ENCODE measurements around the gene ROBO1. TPM values are rescaled to one million over a fixed set of nuclear protein-coding genes. Genes with fewer than 3 reads are reported as not detected.
"Not testable (repeated sequence)": the region's sequence is repeated elsewhere in the genome, so short reads cannot be mapped to it uniquely, and the experiment has no call there.

ROBO1 gene
- polyA plus RNA-seq, 4 donors, result 0.81 to 12.2 (median 2.6) TPM

DNA sequence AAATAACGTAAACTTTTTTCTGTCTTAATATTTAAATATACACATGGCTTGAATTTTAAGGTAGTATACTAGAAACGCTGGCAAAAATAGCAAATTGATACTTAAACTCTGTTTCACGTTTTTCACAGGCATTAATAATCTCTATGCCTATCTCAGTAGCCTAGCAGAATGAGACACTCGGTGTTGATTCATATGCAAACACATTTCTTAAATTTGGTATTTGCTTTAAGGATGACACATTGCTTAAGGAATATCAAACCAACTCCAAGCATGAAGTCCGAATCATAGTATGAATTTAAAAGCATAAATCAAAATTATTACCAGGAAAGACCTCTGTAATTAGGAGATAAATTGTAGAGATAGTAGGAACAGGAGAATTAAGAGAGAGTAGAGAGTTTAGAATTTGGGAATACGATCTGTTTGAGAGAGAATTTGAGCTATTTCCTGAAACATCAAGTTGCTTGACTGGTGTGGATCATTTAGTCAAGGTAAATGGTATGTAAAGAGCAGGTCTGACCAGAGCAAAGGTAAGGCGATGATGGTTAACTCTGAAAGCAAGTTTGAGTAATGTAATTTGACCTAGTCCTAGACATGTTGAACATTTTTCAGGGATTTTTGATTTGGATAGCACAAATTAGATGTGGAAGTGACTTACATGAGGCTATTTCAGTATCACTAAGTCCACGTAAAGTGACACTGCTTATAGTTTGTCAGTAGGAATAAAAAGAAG is 236.1 kb downstream of the ROBO1 start:
- Histone ChIP-seq H3K9me3 (ENCODE audit: control insufficient read depth in 2 of 2, insufficient read depth in 1 of 2, low read depth in 1 of 2, low read length in 1 of 2) (no peaks in the 10 kb centered on the region), H3K36me3 (ENCODE audit: control insufficient read depth in 3 of 3, insufficient read depth in 2 of 3, low read depth in 1 of 3, low read length in 3 of 3) (no peaks in the 10 kb centered on the region), H3K27me3 (ENCODE audit: control insufficient read depth in 3 of 3, insufficient read depth in 3 of 3, low read length in 3 of 3) (no peaks in the 10 kb centered on the region), H3K4me3 (ENCODE audit: low read depth in 1 of 3, low read length in 3 of 3) (no peak overlapping the region), H3K27ac (ENCODE audit: low read depth in 1 of 3, low read length in 2 of 3) (no peak overlapping the region), H3K4me1 (ENCODE audit: control insufficient read depth in 3 of 3, insufficient read depth in 2 of 3, low read depth in 1 of 3, low read length in 2 of 3) (no peaks in the 10 kb centered on the region)
- DNase-seq (no peak), FAIRE-seq (no peak)
- 60 to 81% (median 73%) methylated on average over 8 of the region's 8 CpGs for WGBS, 3 donors

DNA sequence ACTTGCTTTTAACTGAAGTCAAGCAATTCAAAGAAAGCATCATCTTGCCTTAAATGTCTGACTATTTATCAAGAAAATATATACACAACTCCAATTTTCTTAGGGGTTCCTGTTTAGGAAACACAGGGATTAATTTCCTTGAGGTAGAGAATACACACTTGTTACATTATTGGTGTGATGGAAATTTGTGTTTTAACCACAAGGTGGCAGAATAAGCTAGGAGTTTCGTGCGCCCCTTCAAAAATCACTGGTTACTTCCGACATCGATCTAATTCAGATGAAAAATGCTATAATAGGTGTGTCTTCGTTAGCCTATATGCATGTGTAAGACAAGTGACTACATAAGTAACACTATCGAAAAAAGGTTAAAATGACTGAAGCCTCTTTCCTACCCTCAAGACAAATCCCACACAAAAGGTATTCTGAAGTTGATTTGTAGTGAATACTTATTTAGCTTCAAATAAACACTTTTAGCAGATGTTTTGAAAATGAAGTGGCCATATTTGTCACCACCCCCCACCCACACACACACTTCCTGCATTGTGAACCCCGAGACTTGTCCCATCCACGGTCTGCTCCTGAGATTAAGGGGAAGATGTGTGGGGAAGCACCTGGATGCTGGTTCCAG is 246.5 kb downstream of the ROBO1 start:
- FAIRE-seq (no peak), DNase-seq (peak; percentile 37 to 64)
- WGBS, 3 donors, result 2 to 7% (median 2%) methylated on average over 8 of the region's 8 CpGs
- Histone ChIP-seq H3K27me3 (ENCODE audit: control insufficient read depth in 3 of 3, insufficient read depth in 3 of 3, low read length in 3 of 3) (no peaks in the 10 kb centered on the region), H3K9me3 (ENCODE audit: control insufficient read depth in 2 of 2, insufficient read depth in 1 of 2, low read depth in 1 of 2, low read length in 1 of 2) (no peaks in the 10 kb centered on the region), H3K4me1 (ENCODE audit: control insufficient read depth in 3 of 3, insufficient read depth in 2 of 3, low read depth in 1 of 3, low read length in 2 of 3) (no peaks in the 10 kb centered on the region), H3K27ac (ENCODE audit: low read depth in 1 of 3, low read length in 2 of 3) (no peak overlapping the region), H3K36me3 (ENCODE audit: control insufficient read depth in 3 of 3, insufficient read depth in 2 of 3, low read depth in 1 of 3, low read length in 3 of 3) (no peaks in the 10 kb centered on the region), H3K4me3 (ENCODE audit: low read depth in 1 of 3, low read length in 3 of 3) (no peak overlapping the region)

DNA sequence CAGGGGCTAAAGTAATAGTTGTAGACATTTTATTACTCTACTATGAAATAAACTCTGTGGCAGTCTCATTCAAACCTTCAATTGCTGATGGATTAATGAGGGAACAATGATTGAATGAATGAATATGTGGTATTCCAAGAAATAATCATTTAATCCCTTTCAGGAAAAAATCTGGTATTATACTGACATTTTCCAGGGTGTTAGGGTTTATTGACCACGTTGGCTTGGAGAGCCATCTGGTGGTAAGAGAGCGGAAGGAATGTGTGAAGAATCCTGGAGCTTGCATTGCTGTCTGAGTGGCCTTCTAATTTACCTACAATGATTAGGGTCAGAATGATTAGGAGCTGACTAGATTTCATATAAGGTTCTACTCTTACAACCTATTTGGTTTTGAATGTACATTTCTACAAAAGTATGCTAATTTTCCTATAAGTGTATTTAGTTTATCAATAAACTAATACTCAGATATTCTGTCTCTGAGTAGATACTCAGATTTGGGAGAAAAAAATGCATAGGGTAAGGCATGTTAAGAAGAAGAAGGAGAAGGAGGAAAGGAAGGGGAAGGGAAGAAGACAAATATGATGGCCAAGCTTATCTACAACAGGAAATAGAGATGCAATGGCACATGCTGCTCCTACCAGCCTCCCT is 249.9 kb downstream of the ROBO1 start:
- Histone ChIP-seq H3K4me1 (ENCODE audit: control insufficient read depth in 3 of 3, insufficient read depth in 2 of 3, low read depth in 1 of 3, low read length in 2 of 3) (no peaks in the 10 kb centered on the region), H3K27ac (ENCODE audit: low read depth in 1 of 3, low read length in 2 of 3) (no peak overlapping the region), H3K36me3 (ENCODE audit: control insufficient read depth in 3 of 3, insufficient read depth in 2 of 3, low read depth in 1 of 3, low read length in 3 of 3) (no peaks in the 10 kb centered on the region), H3K9me3 (ENCODE audit: control insufficient read depth in 2 of 2, insufficient read depth in 1 of 2, low read depth in 1 of 2, low read length in 1 of 2) (no peaks in the 10 kb centered on the region), H3K27me3 (ENCODE audit: control insufficient read depth in 3 of 3, insufficient read depth in 3 of 3, low read length in 3 of 3) (no peaks in the 10 kb centered on the region), H3K4me3 (ENCODE audit: low read depth in 1 of 3, low read length in 3 of 3) (no peak overlapping the region)
- FAIRE-seq, result no peak
- WGBS, 3 donors, result 7 to 22% (median 17%) methylated on average over 2 of the region's 2 CpGs
- peak; percentile 21 to 42 for DNase-seq

DNA sequence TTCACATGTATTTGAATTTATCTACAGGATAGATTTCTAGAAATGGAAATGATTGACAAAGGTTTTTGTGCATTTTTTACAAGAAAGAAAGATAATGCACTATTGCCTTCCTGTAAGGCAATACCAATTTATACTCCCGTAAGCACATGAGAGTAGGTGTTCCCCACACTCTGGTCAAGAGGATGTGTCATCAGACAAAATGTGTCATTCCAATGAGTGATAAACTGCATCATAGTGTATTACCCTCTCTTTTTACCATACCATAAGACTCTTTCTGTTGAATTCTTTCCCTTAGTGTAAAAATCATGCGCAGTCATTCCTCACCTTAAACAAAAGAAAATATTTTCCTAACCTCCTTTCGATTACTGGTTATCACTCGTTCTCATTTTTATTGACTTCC is 251.0 kb downstream of the ROBO1 start:
- FAIRE-seq (no peak), DNase-seq (no peak)
- H3K4me1 ChIP-seq (ENCODE audit: control insufficient read depth in 3 of 3, insufficient read depth in 2 of 3, low read depth in 1 of 3, low read length in 2 of 3), result no peaks in the 10 kb centered on the region
- H3K4me3 ChIP-seq (ENCODE audit: low read depth in 1 of 3, low read length in 3 of 3), result no peak overlapping the region
- no peaks in the 10 kb centered on the region for H3K36me3 ChIP-seq (ENCODE audit: control insufficient read depth in 3 of 3, insufficient read depth in 2 of 3, low read depth in 1 of 3, low read length in 3 of 3)
- no peaks in the 10 kb centered on the region for H3K27me3 ChIP-seq (ENCODE audit: control insufficient read depth in 3 of 3, insufficient read depth in 3 of 3, low read length in 3 of 3)
- no peak overlapping the region for H3K27ac ChIP-seq (ENCODE audit: low read depth in 1 of 3, low read length in 2 of 3)
- no peaks in the 10 kb centered on the region for H3K9me3 ChIP-seq (ENCODE audit: control insufficient read depth in 2 of 2, insufficient read depth in 1 of 2, low read depth in 1 of 2, low read length in 1 of 2)
- WGBS, 3 donors, result 76 to 79% (median 76%) methylated on average over 4 of the region's 4 CpGs

DNA sequence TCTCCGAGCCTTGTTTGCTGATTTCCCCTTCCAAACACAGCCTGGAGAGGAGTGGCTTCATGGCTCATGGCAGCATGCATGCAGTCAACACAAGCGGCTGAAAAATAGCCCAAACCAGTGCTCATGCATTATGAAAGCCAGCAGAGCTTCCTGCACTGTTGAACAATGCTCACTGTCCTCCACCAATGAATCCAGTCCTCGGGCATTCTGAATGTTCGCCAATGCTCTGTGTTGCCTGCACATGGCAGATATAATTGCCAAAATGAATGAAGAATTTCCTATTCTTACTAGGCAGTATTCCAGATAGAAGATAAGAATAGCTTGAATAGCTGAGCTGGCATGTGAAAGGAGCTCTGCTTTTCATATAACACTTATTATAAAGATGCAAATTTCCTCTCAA is 252.7 kb downstream of the ROBO1 start:
- Histone ChIP-seq H3K27ac (ENCODE audit: low read depth in 1 of 3, low read length in 2 of 3) (no peak overlapping the region), H3K4me3 (ENCODE audit: low read depth in 1 of 3, low read length in 3 of 3) (no peak overlapping the region), H3K4me1 (ENCODE audit: control insufficient read depth in 3 of 3, insufficient read depth in 2 of 3, low read depth in 1 of 3, low read length in 2 of 3) (no peaks in the 10 kb centered on the region), H3K9me3 (ENCODE audit: control insufficient read depth in 2 of 2, insufficient read depth in 1 of 2, low read depth in 1 of 2, low read length in 1 of 2) (no peaks in the 10 kb centered on the region), H3K36me3 (ENCODE audit: control insufficient read depth in 3 of 3, insufficient read depth in 2 of 3, low read depth in 1 of 3, low read length in 3 of 3) (no peaks in the 10 kb centered on the region), H3K27me3 (ENCODE audit: control insufficient read depth in 3 of 3, insufficient read depth in 3 of 3, low read length in 3 of 3) (no peaks in the 10 kb centered on the region)
- FAIRE-seq, result no peak
- 46 to 71% (median 63%) methylated on average over 4 of the region's 4 CpGs for WGBS, 3 donors
- no peak for DNase-seq

DNA sequence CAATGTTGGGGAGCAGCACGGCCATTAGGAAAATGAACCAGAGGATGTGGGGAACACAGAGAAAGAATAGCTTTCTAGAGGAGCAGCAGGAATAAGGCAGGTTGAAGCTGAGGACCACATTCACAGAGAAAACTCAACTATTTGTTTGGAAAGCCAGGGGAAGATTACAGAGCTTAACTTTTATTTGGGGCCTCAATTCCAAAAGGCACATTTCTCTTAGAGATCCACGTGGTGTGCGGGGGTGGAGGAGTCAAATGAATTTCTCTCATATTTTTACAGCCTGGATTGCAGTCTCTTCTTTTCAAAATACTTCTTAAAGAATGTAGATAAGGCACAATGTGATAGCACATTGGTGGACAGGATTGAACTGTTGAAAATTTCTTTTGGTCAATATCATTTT is 253.7 kb downstream of the ROBO1 start:
- Histone ChIP-seq H3K4me3 (ENCODE audit: low read depth in 1 of 3, low read length in 3 of 3) (no peak overlapping the region), H3K4me1 (ENCODE audit: control insufficient read depth in 3 of 3, insufficient read depth in 2 of 3, low read depth in 1 of 3, low read length in 2 of 3) (no peaks in the 10 kb centered on the region), H3K36me3 (ENCODE audit: control insufficient read depth in 3 of 3, insufficient read depth in 2 of 3, low read depth in 1 of 3, low read length in 3 of 3) (no peaks in the 10 kb centered on the region), H3K27me3 (ENCODE audit: control insufficient read depth in 3 of 3, insufficient read depth in 3 of 3, low read length in 3 of 3) (no peaks in the 10 kb centered on the region), H3K27ac (ENCODE audit: low read depth in 1 of 3, low read length in 2 of 3) (no peak overlapping the region), H3K9me3 (ENCODE audit: control insufficient read depth in 2 of 2, insufficient read depth in 1 of 2, low read depth in 1 of 2, low read length in 1 of 2) (no peaks in the 10 kb centered on the region)
- FAIRE-seq (no peak), DNase-seq (no peak)
- WGBS, 3 donors, result 62 to 66% (median 62%) methylated on average over 3 of the region's 3 CpGs

DNA sequence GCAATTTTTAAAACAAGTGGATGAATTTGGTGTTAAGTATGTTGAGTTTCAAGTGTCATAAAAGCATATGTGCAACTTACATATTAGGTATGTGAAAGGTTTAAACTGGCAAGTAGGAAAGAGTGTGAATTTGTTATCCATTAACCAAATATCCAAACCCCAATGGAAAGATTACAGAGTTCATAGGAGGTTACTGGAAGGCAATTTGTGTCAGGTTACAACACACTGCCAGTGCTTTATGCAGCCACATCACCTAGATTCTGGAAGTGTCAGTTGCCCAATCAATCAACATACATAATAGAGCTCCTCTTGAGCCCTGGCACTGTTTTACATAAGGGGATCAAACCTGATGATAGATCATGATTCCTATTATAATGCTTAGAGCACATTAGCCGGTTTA is 261.0 kb downstream of the ROBO1 start:
- DNase-seq, result peak; percentile 10 to 41
- H3K4me1 ChIP-seq (ENCODE audit: control insufficient read depth in 3 of 3, insufficient read depth in 2 of 3, low read depth in 1 of 3, low read length in 2 of 3), result no peaks in the 10 kb centered on the region
- H3K9me3 ChIP-seq (ENCODE audit: control insufficient read depth in 2 of 2, insufficient read depth in 1 of 2, low read depth in 1 of 2, low read length in 1 of 2), result no peaks in the 10 kb centered on the region
- H3K27me3 ChIP-seq (ENCODE audit: control insufficient read depth in 3 of 3, insufficient read depth in 3 of 3, low read length in 3 of 3), result no peaks in the 10 kb centered on the region
- no peak overlapping the region for H3K27ac ChIP-seq (ENCODE audit: low read depth in 1 of 3, low read length in 2 of 3)
- no peak overlapping the region for H3K4me3 ChIP-seq (ENCODE audit: low read depth in 1 of 3, low read length in 3 of 3)
- FAIRE-seq, result no peak
- H3K36me3 ChIP-seq (ENCODE audit: control insufficient read depth in 3 of 3, insufficient read depth in 2 of 3, low read depth in 1 of 3, low read length in 3 of 3), result no peaks in the 10 kb centered on the region
- 38 to 80% (median 56%) methylated on average over 1 of the region's 1 CpG for WGBS, 3 donors

DNA sequence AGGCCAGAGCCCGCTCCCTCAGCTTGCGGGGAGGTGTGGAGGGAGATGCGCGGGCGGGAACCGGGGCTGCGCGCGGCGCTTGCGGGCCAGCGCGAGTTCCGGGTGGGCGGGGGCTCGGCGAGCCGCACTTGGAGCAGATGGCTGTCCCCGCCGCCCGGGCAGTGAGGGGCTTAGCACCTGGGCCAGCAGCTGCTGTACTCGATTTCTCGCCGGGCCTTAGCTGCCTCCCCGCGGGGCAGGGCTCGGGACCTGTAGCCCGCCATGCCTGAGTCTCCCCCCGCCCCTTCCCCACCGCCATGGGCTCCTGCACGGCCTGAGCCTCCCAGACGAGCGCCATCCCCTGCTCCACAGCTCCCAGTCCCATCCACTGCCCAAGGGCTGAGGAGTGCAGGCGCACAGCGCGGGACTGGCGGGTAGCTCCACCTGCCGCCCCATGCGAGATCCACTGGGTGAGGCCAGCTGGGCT is 265.5 kb downstream of the ROBO1 start:
- WGBS, 3 donors, result 93 to 96% (median 93%) methylated on average over 37 to 39 of the region's 39 CpGs
- not testable (repeated sequence) for H3K27ac ChIP-seq (ENCODE audit: low read depth in 1 of 3, low read length in 2 of 3); H3K36me3 ChIP-seq (ENCODE audit: control insufficient read depth in 3 of 3, insufficient read depth in 2 of 3, low read depth in 1 of 3, low read length in 3 of 3); H3K4me1 ChIP-seq (ENCODE audit: control insufficient read depth in 3 of 3, insufficient read depth in 2 of 3, low read depth in 1 of 3, low read length in 2 of 3); H3K4me3 ChIP-seq (ENCODE audit: low read depth in 1 of 3, low read length in 3 of 3); DNase-seq; H3K9me3 ChIP-seq (ENCODE audit: control insufficient read depth in 2 of 2, insufficient read depth in 1 of 2, low read depth in 1 of 2, low read length in 1 of 2); FAIRE-seq; H3K27me3 ChIP-seq (ENCODE audit: control insufficient read depth in 3 of 3, insufficient read depth in 3 of 3, low read length in 3 of 3)

Measured in small intestine (tissue), 7 donors.